K562 (cell line): ENCODE data around the gene PNPLA2. TPM values are rescaled to one million over a fixed set of nuclear protein-coding genes. Genes with fewer than 3 reads are reported as not detected.
A peak's percentile ranks its signal among the peaks of the same experiment; 100 is the strongest.

ENCODE experiments used
- ATAC-seq: fragments of 200-7000 bp; cut with Tn5 transposase; 3 replicates; pipeline ENCODE4 v1.9.1; 2020; ENCODE audit warnings: moderate library complexity
- BruUV-seq: library from RNA; stranded (reverse); fragments of 400-500 nt; replicated peaks from 2 replicates; lab custom pipeline; 2021; lab: Mats Ljungman, UMichigan
- CTCF ChIA-PET: fragments of 300-600 bp; formaldehyde crosslinking; extraction: SDS; loops from one replicate; lab custom pipeline; 2021; ENCODE audit warnings: low intra/inter-chr PET ratio; lab: Yijun Ruan, JAX
- POLR2A ChIA-PET: fragments of 300-600, 350-650 bp; sonication (Branson Sonifier 250); formaldehyde crosslinking; extraction: SDS; loops from one replicate; lab custom pipeline; 2021; ENCODE audit warnings: antibody characterized with exemption, inconsistent platforms; lab: Yijun Ruan, JAX
- DNase-seq, 4 experiments: peaks; one replicate each; pipeline versions ENCODE4 v3.0.0 to v3.0.0-alpha.2; 2011 to 2018; ENCODE audit warnings: low spot score in 3 of 4, mixed read lengths in 3 of 4; ENCODE audit errors: extremely low read depth in 1 of 4
- FAIRE-seq: peaks from 2 replicates; lab custom pipeline; 2011; peaks lifted over from hg19 to GRCh38; lab: Jason Lieb, UNC
- H2AFZ ChIP-seq: 2 replicates; pipeline ENCODE4 v1.6.0; 2011; ENCODE audit warnings: low read depth, low read length, control low read depth, inconsistent platforms
- H3K27ac ChIP-seq: fragments of 200-600 bp; 3 replicates; pipeline ENCODE4 v1.8.0; 2011; ENCODE audit warnings: low read depth, mild to moderate bottlenecking, control low read depth, inconsistent platforms, low read length, moderate library complexity, mixed read lengths; ENCODE audit errors: extremely low read depth
- H3K27me3 ChIP-seq, 2 experiments: fragments of 300-600 bp in 1 of 2; 2 replicates in 1 of 2; 3 replicates in 1 of 2; pipeline versions ENCODE4 v1.6.0 to v1.8.0; 2011; ENCODE audit warnings: inconsistent platforms in 2 of 2, low read length in 2 of 2, mild to moderate bottlenecking in 1 of 2, mixed read lengths in 1 of 2, moderate library complexity in 1 of 2; ENCODE audit not compliant: control insufficient read depth in 2 of 2, insufficient read depth in 2 of 2
- H3K36me3 ChIP-seq: fragments of 300-600 bp; 3 replicates; pipeline ENCODE4 v1.8.0; 2011; ENCODE audit warnings: mild to moderate bottlenecking, low read length, inconsistent platforms; ENCODE audit not compliant: control insufficient read depth, insufficient read depth
- H3K4me1 ChIP-seq, 2 experiments: fragments of 200-600 bp in 1 of 2; replicated peaks in 1 of 2; 2 replicates in 1 of 2; 3 replicates in 1 of 2; pipeline versions ENCODE4 v1.5.1 to v1.8.0; 2011; ENCODE audit warnings: inconsistent platforms in 2 of 2, low read length in 2 of 2, mild to moderate bottlenecking in 1 of 2, mixed read lengths in 1 of 2, moderate library complexity in 1 of 2; ENCODE audit not compliant: control insufficient read depth in 2 of 2, insufficient read depth in 2 of 2
- H3K4me2 ChIP-seq: 2 replicates; pipeline ENCODE4 v1.6.1; 2011; ENCODE audit warnings: low read length, control low read depth, inconsistent platforms, mixed read lengths; ENCODE audit not compliant: insufficient read depth
- H3K4me3 ChIP-seq: fragments of 200-600 bp; sonication (generic), shearing (Covaris generic); 2 replicates; pipeline ENCODE4 v1.5.1; 2016; ENCODE audit warnings: control low read depth, inconsistent platforms
- H3K79me2 ChIP-seq: fragments of 200-600 bp; 3 replicates; pipeline ENCODE4 v1.8.0; 2011; ENCODE audit warnings: low read length, inconsistent platforms; ENCODE audit not compliant: control insufficient read depth, insufficient read depth
- H3K9ac ChIP-seq, 2 experiments: 2 replicates each; pipeline versions ENCODE4 v1.6.0 to v1.6.1; 2011; ENCODE audit warnings: low read depth in 2 of 2, low read length in 2 of 2, control low read depth in 1 of 2, inconsistent platforms in 1 of 2, mild to moderate bottlenecking in 1 of 2, mixed read lengths in 1 of 2; ENCODE audit not compliant: insufficient read depth in 1 of 2
- H3K9me1 ChIP-seq: one replicate; pipeline ENCODE4 v1.6.0; 2011; ENCODE audit warnings: inconsistent platforms, mild to moderate bottlenecking, low read length, moderate library complexity; ENCODE audit not compliant: control insufficient read depth, insufficient read depth
- H3K9me3 ChIP-seq: replicated peaks from 2 replicates; pipeline ENCODE4 v1.5.1; 2011; ENCODE audit warnings: low read depth, low read length, inconsistent platforms; ENCODE audit not compliant: control insufficient read depth, insufficient read depth
- H4K20me1 ChIP-seq: replicated peaks from 2 replicates; pipeline ENCODE4 v1.6.1; 2011; ENCODE audit warnings: low read length, inconsistent platforms, mixed read lengths; ENCODE audit not compliant: control insufficient read depth, insufficient read depth
- CEBPB ChIP-seq: fragments of 450-650 bp; IDR thresholded peaks from 2 replicates; pipeline ENCODE4 v1.6.1; 2016; ENCODE audit warnings: missing genetic modification characterization, missing compliant biosample characterization
- COPS2 ChIP-seq: fragments of 450-650 bp; conservative IDR thresholded peaks from 2 replicates; pipeline ENCODE4 v1.6.1; 2016; ENCODE audit warnings: mild to moderate bottlenecking, moderate library complexity
- SRSF3 ChIP-seq: fragments of 200-400 bp; formaldehyde crosslinking; IDR thresholded peaks from 2 replicates; pipeline ENCODE4 v1.6.1; 2016; ENCODE audit warnings: mild to moderate bottlenecking, low read length, moderate library complexity; ENCODE audit not compliant: insufficient read depth
- THRAP3 ChIP-seq: fragments of 450-650 bp; IDR thresholded peaks from 2 replicates; pipeline ENCODE4 v1.6.1; 2016; ENCODE audit warnings: mild to moderate bottlenecking, inconsistent platforms, borderline replicate concordance
- WGBS: fragments of 100-300 bp; shearing (Covaris generic); methylation state at CpG from one replicate; pipeline ENCODE4 v1.1.6; 2016; ENCODE audit warnings: low coverage, mixed read lengths; ENCODE audit not compliant: insufficient coverage; ENCODE audit errors: missing lambda C conversion rate; 5-methylcytosine and 5-hydroxymethylcytosine counted together
- in situ Hi-C: fragments of 300-500 bp; cut with MboI; formaldehyde crosslinking; loops from 4 replicates; pipeline ENCODE4 v1.15.0; 2018; ENCODE audit warnings: inconsistent platforms, mixed read lengths
- intact Hi-C: fragments of 100-400 bp; cut with micrococcal nuclease; formaldehyde crosslinking; loops from 2 replicates; pipeline ENCODE4 v1.14.2; 2022
- polyA plus RNA-seq, 8 experiments: library from polyadenylated mRNA; depleted of rRNA in 4 of 8; stranded (reverse) in 5 of 8; unstranded in 3 of 8; fragments of >200 nt; fragmentation: Nextera tagmentation in 2 of 8; fragmentation: Illumina TruSeq in 1 of 8; extraction: Ambion mirVana in 2 of 8; extraction: Trizol in 1 of 8; gene quantifications; 2 replicates each; pipeline versions ENCODE4 v1.2.1 to v1.2.3, GENCODE V29; 2011 to 2014; ENCODE audit warnings: inconsistent platforms in 1 of 8, missing spikeins in 1 of 8
- total RNA-seq, 7 experiments: library from RNA; depleted of rRNA in 6 of 7; stranded (reverse); fragments of >200 nt in 6 of 7; fragmentation: Illumina TruSeq in 2 of 7; extraction: Trizol in 2 of 7; gene quantifications; 2 replicates each; pipeline versions ENCODE4 v1.2.1 to v1.2.3, GENCODE V29; 2011 to 2021; ENCODE audit warnings: low replicate concordance in 1 of 7
- TF ChIP-seq, protein P1 (sequence below), 2 experiments: fragments of 450-650 bp; IDR thresholded peaks; 2 replicates each; pipeline ENCODE4 v1.6.1; 2018; ENCODE audit warnings: mild to moderate bottlenecking in 2 of 2, low read depth in 1 of 2; ENCODE audit not compliant: partially characterized antibody in 2 of 2

Gene PNPLA2
- total and polyA plus RNA-seq, 9 of the 15 experiments (the other 6 are each of a cell fraction or from before 2014, with no cell fraction given): 0.39 to 87.1 (median 8.4) TPM

DNA sequence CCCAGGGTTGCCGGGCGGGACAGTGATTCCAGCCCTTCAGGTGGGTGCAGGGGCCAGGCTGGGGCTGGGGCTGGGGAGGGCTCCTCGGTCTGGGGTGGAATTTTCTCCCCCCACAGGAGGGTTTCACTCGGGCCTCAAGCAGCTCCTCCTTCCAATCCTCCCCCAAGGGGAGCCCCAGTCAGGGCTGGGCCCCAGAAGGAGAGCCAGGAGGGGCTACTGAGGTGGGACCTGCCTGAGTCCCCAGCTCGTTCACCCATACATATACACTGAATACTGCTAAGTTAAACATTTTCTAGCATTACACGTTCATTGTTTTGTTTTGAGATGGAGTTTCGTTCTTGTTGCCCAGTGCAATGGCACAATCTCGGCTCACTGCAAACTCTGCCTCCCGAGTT lies 7.5 kb downstream of the PNPLA2 start:
- BruUV-seq: TSS peak; percentile 53
- H3K9me3 ChIP-seq: no peaks in the 10 kb centered on the region
- POLR2A ChIA-PET: interaction anchor here (0.6 to 1.9 kb wide), 5 partner anchors 10 to 33 kb away, joined by 3 to 6 read pairs (median 3); no protein-coding TSS in a partner anchor

More for the DNA sequence above, 7.5 kb downstream of the PNPLA2 start:
- CTCF ChIA-PET: no interaction called here
- TF ChIP-seq THRAP3 (no peak), COPS2 (no peak), CEBPB (tag) (no peak), SRSF3 (no peak)
- TF ChIP-seq, protein P1, sequence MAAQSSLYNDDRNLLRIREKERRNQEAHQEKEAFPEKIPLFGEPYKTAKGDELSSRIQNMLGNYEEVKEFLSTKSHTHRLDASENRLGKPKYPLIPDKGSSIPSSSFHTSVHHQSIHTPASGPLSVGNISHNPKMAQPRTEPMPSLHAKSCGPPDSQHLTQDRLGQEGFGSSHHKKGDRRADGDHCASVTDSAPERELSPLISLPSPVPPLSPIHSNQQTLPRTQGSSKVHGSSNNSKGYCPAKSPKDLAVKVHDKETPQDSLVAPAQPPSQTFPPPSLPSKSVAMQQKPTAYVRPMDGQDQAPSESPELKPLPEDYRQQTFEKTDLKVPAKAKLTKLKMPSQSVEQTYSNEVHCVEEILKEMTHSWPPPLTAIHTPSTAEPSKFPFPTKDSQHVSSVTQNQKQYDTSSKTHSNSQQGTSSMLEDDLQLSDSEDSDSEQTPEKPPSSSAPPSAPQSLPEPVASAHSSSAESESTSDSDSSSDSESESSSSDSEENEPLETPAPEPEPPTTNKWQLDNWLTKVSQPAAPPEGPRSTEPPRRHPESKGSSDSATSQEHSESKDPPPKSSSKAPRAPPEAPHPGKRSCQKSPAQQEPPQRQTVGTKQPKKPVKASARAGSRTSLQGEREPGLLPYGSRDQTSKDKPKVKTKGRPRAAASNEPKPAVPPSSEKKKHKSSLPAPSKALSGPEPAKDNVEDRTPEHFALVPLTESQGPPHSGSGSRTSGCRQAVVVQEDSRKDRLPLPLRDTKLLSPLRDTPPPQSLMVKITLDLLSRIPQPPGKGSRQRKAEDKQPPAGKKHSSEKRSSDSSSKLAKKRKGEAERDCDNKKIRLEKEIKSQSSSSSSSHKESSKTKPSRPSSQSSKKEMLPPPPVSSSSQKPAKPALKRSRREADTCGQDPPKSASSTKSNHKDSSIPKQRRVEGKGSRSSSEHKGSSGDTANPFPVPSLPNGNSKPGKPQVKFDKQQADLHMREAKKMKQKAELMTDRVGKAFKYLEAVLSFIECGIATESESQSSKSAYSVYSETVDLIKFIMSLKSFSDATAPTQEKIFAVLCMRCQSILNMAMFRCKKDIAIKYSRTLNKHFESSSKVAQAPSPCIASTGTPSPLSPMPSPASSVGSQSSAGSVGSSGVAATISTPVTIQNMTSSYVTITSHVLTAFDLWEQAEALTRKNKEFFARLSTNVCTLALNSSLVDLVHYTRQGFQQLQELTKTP (IDR thresholded peaks at IDR 0.05; ENCODE audit: low read depth in 1 of 2, partially characterized antibody in 2 of 2): no peak
- WGBS: 62% methylated on average over 7 of the region's 9 CpGs
- H3K4me3 ChIP-seq: peak overlapping the region; percentile 52; the same call in 1 of the 2 replicates
- H2AFZ ChIP-seq: no peak overlapping the region
- intact Hi-C loops: no loop called here
- in situ Hi-C loops: no loop called here
- H3K79me2 ChIP-seq: peaks cover 10% of the 10 kb centered on the region; the same call in 2 of the 3 replicates
- peaks cover 41% of the 10 kb centered on the region; the same call in 1 of the 3 replicates for H3K36me3 ChIP-seq
- no peak for DNase-seq
- H3K27me3 ChIP-seq: no peaks in the 10 kb centered on the region
- H4K20me1 ChIP-seq: 0 out of 2 replicates have a peak, but pooled peaks cover 2% of the 10 kb centered on the region
- ATAC-seq: peak; percentile 0; the same call in 1 of the 3 replicates
- peak overlapping the region; percentile 80; the same call in 1 of the 2 replicates for H3K4me2 ChIP-seq
- peak overlapping the region; percentile 75 to 81 for H3K9ac ChIP-seq
- peaks cover 22 to 93% of the 10 kb centered on the region in 2 experiments for H3K4me1 ChIP-seq
- no peak for FAIRE-seq
- H3K27ac ChIP-seq: peak overlapping the region; percentile 85; the same call in 2 of the 3 replicates
- H3K9me1 ChIP-seq: peaks cover 4% of the 10 kb centered on the region
